NCI-H2107 treated with DMSO at 0.1 percent for 48 hours (cell line): ENCODE results near the gene CMTM8.

Experiments
- DNase-seq: peaks from one replicate; lab custom pipeline; 2025; ENCODE audit not compliant: unreplicated experiment; lab: John Stamatoyannopoulos, UW

The CMTM8 gene

DNA sequence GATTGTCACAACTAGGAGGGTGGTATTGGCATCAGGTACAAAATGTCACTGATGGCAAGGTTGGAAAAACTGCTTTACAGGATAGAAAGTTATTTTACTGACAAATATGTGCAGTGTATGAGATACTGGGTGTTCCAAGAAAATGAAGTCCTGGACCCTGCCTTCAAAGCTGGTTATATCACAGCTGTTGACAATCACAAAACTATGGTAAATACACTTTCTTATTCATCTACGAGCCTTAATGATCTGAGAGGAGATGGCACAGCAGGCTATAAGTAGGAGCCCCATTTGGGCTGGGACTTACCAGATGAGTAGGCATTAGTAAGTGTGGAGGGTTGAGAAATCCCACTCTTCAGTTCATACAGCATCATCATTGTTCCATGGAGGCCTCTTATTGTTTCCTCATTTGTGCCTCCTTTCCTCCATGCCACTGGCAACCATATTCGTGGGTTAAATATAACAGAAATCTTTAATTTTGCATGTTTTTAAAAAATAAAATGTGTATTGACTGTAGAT is 66.9 kb downstream of the CMTM8 start:
- no peak for DNase-seq

DNA sequence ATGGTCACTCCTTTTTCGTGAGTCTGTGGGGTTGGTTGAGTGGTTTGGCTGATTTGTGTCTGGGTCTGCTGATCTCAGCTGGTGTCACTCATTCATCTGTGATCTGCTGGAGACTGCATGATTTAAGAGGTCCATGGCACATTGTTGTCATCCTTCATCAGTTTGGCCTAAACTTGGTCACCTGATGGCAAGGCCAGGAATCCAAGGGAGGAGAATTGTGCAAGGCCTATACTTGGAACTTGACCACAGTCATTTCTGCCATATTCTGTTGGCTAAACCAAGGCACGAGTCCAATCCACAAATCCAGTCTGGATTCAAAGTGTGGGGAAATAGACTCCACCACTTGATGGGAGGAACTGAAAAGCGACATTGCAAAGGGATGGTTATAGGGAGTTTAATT is 67.6 kb downstream of the CMTM8 start:
- no peak for DNase-seq

DNA sequence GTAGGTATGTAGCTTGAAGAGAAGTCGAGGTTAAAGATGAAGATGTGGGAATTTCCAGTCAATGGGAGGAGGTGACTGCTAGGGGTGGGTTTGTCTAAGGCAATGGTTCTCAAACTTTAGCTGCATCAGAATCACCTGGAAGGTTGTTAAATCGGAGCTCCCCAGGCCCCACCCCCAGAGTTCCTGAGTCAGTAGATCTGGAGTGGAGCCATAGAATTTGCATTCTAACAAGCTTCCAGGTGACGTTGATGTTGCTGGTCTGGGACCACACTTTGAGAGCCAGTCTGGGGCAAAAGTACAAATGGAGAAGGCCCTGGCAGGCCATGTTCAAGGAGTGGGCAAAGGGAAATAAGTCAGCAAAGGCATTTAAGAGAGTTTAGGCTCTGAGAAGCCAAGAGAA is 69.1 kb downstream of the CMTM8 start:
- no peak for DNase-seq

DNA sequence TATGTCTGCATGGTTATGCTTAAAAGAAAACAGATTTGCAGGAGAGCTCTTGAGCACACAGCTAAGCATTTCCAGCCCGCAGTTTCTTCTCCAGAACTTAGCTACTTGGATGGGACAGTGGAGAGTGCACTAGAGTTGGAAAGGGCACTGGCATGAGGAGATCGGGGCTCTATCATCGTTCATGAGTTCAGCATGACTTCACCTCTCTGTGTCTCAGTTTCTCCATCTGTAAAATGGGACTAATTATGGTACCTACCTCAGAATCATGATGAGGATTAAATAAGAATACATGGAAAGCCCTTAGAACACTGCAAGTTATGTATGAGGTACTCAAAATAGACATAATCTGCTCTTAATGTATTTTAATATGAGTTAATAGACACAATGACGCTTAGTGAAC is 69.9 kb downstream of the CMTM8 start:
- no peak for DNase-seq

DNA sequence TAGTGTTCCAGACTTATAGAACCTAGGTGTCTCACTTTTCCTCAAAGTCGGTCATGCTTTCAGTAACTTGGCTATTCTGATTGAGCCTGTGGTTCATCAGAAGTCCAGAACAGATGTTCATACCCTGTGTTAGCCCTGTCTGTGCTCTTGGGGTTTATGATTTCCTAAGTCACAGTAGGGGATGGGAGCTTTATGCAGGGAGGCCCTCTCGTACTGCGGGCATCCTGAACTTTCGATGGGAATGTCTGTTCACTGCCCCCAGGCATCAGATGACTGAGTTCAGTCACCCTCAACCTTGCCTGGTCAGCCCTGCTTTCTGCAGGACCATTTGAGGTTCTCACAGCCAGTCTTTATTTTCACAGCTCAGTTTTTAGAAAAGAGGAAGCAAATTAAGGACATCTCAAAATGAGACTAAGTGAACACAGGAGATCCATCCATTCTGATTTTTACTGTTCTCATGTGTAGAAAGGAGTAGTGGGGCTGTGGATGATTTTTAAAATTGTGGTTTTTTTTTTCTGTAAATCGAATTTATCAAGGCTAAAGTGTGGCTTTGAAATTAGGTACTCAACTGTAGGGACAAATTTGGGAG is 71.3 kb downstream of the CMTM8 start:
- DNase-seq, result no peak

DNA sequence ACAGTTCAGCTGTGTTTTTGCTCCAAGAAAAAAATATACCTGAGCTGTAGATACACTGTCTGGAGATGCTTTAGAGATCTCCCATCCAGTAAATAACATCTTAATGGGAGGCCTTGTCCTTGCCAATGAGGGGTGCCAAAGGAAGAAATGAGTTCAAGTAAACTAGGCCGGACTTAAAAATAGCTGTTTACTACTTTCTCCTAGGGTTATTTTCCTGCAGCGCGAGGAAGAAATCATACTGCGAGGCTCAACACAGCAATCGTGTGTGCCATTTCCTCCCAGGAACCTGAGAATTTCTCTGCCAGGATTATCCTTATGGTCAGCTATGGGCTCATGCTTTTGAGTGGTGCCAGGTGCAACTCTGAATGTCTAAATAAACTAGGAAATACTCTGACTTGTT is 71.9 kb downstream of the CMTM8 start:
- peak; percentile 12 for DNase-seq

DNA sequence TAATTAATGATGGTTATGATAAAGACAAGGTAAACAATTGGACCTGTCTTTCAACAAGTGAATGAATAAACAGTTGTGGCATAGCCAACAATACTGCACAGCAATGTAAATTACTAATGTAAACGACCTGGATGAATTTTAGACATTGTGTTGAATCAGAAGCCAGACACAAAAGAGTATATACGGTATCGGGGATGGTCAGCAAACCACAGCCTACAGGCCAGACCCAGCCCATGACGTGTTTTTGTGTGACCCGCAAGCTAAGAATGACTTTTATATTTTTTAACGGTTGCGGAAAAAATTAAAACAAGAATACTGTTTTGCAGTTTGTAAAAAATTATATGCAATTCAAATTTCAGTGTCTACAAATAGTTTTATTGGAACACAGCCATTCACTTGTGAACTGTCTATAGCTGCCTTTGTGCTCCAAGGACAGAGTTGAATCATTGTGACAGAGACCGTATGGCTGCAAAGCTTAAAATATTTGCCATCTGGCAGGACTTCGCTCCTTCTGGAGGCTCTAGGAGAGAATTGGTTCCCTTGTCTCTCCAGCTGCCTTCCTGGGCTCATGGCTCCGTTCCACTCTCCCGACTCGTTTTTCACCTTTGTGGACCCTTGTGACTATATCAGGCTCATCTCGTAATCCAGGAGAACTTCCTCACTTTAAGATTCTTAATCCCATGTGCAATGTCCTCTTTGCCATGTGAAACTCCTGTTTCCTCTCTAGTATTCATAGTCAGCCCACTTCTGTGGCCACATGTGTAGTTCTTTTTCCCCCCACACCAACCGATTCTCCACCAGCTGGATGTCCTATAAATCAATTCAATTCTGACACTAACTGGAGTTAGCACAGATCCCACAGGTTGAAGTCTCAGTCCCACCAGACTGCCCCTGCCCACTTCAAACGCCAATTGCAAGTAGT is 72.7 kb downstream of the CMTM8 start:
- no peak for DNase-seq

DNA sequence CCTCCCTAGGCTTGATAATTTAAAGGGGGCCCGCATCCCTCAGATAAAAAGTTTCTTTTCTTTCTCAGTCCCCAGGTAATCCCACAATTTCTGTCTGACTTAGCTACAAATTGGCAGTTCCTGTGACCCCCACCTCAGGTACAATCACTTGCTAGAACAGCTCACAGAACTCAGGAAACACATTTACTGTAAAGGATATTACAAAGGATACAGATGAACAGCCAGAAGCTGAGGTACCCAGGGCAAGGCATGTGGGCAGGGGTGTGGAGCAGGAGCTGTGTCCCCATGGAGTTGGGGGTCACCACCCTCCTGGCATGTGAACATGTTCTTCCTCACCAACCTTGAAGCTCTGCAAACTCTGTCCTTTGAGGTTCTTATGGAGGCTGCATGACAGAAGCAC is 73.8 kb downstream of the CMTM8 start:
- DNase-seq, result no peak

DNA sequence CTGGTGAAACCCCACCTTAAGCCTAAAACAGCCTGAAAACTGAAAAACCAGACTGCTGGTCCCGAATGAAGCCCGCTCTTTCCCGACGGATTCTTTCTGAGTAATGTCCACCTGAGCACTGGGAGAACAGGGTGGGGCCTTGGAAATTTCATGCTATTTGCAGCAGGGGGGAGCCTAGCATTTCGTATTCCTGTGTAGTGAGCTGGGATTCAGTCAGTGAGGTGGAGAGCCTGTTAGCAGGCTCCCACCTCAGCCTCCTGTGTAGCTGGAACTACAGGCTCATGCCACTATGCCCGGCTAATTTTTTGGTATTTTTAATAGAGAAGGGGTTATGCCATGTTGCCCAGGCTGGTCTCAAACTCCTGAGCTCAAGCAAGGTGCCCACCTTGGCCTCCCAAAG is 74.7 kb downstream of the CMTM8 start:
- DNase-seq, result no peak

DNA sequence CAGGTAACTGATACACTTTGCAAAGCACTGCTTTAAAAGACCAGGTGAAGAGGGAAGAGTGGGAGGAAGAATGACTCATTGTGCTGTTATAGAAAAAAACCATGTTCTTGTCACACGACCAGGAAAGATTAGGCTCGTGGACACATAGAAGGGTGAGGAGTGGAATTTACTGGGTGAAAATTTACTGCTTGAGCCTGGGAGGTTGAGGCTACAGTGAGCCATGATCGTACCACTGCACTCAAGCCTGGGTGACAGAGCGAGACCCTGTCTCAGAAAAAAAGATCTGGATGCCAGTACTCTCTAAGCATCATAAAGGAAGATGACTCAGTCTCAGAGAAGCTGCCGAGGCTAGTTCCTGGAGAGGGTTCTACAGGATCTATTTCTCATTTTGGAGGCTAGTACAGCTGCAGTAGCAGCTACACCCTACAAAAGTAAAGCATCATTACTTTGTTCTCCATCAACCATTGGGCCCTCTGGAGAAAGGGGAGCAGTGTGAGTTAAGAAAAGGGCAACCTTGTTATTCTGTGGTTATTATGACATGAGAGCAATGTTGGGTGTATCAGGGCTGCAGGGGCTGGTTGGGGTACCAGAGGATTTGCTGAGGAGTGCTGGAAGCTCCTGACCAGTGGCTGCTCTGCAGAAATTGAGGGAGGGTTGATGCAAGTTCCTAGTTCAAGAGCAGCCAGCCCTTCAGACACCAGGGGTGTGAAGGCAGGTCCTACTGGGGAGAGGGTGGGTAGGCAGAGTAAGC is 75.4 kb downstream of the CMTM8 start:
- DNase-seq, result no peak

DNA sequence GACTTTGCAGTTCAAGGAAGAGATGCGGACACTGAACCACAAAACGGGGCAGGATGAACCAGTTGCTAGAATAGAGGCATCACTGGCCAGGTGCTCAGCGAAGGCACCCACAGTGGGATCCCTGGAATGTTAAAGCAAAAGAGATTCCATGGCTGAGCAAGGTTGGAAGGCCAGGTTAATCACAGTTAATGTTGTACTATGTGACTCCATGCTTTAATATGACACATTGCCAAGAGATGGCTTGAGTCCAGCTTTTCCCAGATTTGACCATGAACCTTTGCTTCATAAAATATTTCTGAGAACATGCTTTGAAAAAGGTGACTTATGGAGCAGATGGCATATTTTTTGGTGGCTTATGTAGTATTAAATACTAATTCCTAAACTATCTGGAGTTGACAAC is 77.0 kb downstream of the CMTM8 start:
- DNase-seq, result no peak

DNA sequence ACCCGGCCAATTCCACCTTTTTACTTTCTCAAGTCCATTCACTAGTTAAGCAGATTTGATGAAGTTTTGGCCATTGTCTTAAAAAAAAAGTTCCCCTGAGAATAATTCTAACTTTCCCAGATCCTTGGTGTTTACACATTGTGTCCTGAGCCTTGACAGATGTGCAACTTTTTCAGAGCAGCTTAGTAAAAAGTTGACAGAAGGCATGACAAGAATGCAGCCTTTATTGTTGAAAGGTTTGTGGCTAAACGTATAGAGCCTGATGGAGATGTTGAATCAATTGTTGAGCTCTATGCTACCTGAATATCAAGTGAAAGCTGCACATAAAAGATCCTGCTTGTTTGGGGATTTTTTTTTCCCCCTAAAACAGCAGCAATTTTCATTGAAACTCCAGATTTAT is 77.8 kb downstream of the CMTM8 start:
- DNase-seq, result no peak

DNA sequence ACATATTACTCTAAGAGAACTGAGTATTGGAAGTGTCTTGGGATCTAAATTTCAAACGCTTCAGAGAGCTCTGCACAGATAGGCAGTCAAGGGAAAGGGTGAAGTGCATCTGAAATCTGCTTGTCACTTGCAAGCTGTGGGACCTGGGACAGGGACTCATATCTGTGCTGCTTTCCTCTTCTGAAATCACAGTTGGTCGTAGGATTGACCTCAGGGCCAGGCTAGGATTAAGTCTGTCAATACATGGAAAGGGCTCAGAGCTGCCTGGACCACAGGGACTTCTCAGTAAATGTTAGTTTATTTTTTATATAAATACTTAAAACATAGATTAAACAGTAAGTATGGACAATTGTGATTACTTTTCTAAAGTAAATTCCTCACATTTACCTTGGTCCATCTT is 78.5 kb downstream of the CMTM8 start:
- no peak for DNase-seq

DNA sequence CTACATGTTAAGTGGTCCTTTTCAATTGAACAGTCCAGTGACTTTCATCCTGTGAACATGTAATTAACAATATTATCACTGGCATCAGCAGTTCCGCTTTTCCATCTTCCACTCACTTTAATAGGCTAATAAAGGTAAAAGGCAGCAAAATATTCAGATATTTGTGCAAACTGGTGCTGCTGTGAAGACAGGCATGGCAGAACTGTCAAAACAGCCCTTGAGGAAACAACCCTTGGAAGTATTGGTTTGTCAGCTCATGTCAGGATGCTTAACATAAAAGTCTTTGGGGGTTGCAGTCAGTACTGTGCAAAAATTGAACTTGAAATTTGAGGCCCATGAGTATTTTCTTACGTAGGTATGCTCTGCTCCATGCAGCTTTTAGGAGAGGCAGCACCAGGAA is 81.1 kb downstream of the CMTM8 start:
- DNase-seq, result no peak

DNA sequence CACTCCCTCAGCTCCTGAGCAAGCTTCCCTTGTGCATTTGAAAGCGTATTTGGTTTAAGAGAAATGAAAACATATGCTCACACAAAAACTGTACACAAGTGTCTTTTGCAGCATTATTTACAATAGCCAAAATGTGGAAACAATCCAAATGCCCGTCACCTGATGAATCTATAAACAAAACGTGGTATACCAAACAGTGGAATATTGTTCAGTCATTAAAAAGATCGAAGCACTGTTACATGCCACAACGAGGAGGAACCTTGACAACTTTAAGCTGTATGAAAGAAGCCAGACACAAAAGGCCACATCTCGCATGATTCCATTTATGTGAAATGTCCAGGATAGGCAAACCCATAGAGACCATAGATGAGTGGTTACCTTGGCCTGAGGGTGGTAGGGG is 81.6 kb downstream of the CMTM8 start:
- no peak for DNase-seq

DNA sequence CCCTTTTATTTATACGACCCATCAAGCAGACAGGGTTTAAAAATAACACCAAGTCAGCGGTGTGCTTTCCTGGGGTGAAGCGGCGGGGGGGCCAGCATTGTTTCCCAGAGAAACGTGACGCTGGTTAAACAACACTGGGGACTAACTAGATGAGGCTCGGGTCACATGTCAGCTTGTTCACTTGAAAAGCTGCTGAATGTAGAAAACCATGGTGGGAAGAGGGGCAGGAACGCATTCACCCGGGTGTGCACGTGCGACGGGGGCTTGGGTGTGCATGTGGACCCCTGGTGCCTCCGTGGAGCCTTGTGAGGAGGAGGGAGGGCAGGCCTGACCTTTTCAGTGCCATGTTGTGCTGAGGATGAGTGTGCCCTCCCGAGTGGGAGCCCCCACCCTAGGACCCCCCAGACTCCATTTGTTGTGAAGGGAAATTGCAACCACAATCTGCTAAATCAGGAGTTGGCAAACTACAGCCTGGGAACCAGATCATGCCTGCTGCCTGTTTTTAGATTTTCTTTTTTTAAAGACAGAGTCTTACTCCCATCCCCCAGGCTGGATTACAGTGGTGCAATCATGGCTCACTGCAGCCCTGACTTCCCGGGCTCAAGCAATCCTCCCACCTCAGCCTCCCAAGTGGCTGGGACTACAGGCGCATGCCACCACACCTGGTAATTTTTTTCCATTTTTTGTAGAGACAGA is 82.8 kb downstream of the CMTM8 start:
- DNase-seq, result peak; percentile 67

DNA sequence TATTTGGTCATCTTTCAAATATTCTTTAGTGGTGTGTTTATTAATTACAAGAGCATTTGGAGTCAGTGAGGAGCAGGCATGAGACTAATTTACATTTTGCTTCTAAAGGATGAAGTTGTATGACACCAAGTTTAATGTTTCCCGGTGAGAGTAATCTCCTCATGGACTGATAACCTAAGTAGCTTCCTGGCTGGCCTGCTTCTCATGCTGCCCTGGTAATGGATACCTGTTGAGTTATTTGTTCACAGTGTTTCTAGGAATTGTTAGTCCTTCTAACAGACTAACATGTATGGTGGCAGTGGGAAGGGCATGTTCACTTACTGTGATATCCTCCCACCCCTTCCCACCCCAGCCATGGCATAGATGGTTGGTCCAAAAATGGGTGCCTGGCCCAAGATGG is 83.8 kb downstream of the CMTM8 start:
- DNase-seq, result no peak

DNA sequence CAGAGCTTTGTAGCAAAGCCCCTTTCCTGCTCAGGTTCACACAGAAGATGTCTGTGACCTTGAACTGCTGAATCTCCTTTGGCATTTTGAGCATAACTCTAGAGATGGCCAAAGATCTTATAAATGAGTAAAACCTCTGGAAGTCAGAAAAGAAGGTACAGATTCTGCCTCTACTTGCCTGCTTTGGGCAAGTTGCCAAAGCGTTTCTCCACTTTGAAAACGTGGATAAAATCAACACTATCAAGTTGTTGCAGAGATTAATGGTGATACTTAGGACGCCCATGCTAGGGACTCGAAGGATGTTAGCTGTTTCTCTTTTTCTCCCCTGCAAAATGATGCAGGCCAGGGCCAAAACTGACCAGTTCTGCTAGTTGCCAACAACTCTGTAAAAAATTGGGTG is 85.1 kb downstream of the CMTM8 start:
- DNase-seq, result no peak

DNA sequence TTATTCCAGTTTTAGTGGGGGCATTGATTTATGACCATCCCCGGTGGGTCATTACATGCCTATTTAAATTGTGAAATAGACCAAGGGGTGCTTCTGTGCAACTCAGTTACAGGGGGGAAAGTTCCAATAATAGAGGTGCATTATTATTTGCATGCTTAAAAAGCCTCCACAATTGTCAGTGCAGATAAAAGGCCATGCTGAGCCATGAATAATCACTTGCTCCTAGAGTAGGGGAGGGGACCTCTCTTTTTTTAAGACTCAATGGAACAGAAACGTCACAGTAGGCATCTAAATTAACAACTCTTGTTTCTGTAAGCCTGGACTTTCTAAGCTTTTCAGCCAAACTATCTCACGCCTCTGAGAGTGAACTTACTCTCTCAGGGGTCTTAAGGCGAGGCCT is 86.7 kb downstream of the CMTM8 start:
- no peak for DNase-seq

DNA sequence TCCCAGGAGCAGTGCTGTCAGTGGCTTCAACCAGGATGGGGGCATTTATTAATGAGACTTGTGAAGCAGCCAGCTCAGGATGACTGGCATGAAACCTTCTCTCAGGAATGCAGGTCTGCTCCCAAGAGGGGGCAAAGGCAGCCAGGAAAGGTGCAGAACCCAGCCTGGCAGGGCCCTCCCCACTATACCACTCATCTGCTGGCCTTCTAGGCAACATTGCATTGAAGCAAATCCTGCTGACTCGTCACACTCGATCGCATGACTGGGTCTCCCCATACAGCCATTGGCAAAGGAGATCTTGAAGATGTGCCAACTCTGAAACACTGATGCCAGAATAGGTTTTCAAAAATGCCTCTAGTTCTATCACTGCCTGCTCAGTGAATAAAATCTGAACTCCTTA is 87.4 kb downstream of the CMTM8 start:
- no peak for DNase-seq

DNA sequence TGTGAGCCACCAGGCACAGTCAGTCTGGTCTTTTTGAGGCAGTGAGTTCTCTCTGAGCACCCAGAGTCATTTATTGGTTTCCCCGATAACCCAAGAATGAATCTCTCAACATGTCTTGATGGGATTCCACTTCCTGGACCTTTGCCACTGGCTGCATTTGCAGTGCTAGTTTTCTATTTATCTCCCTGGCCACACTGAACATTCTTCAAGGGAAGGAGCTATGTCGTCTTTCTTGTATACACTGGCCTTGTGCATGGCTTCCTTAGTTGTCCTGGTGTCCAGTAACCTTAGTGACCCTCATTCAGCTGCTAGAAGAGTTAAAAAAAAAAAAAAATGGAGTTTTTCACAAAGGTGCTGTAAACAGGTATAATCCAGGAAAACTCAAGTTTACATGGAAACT is 88.3 kb downstream of the CMTM8 start:
- no peak for DNase-seq
